NCI-H1105 treated with DMSO at 0.1 percent for 48 hours (cell line): ENCODE data around the gene TMPRSS11A.
A peak's percentile ranks its signal among the peaks of the same experiment; 100 is the strongest.

Experiments used
- DNase-seq: peaks from one replicate; lab custom pipeline; 2025; lab: John Stamatoyannopoulos, UW

TMPRSS11A gene

GRCh38 chr4:67963356-67963755 lies at the start of gene TMPRSS11A:
Gene TMPRSS11A (minus strand): TSS chr4:67963493. CDS start chr4:67963393, 100 bp downstream.
- DNase-seq, result no peak

GRCh38 chr4:68011684-68012083 lies 48.4 kb upstream of the TMPRSS11A start:
- no peak for DNase-seq

- DNase-seq, result no peak
Measured at GRCh38 chr4:68002906-68003305, 39.6 kb upstream of the TMPRSS11A start.

GRCh38 chr4:67996127-67996526 lies 32.8 kb upstream of the TMPRSS11A start:
- DNase-seq, result no peak

- DNase-seq, result no peak
Measured at GRCh38 chr4:67988991-67989390, 25.7 kb upstream of the TMPRSS11A start.

GRCh38 chr4:67983333-67983732 lies 20.0 kb upstream of the TMPRSS11A start:
- no peak for DNase-seq

GRCh38 chr4:67980512-67980911 lies 17.2 kb upstream of the TMPRSS11A start:
- no peak for DNase-seq

- DNase-seq, result no peak
Measured at GRCh38 chr4:67973608-67974007, 10.3 kb upstream of the TMPRSS11A start.

GRCh38 chr4:67954890-67955289 lies 8.4 kb downstream of the TMPRSS11A start:
- no peak for DNase-seq

GRCh38 chr4:67941074-67941473 lies 22.2 kb downstream of the TMPRSS11A start:
- no peak for DNase-seq

GRCh38 chr4:67940506-67940905 lies 22.8 kb downstream of the TMPRSS11A start:
- no peak for DNase-seq

GRCh38 chr4:67939195-67939594 lies 24.1 kb downstream of the TMPRSS11A start:
- DNase-seq, result no peak

GRCh38 chr4:67935888-67936287 lies 27.4 kb downstream of the TMPRSS11A start:
- DNase-seq, result no peak

- peak; percentile 83 for DNase-seq
Measured at GRCh38 chr4:67934628-67935027, 28.7 kb downstream of the TMPRSS11A start.

- no peak for DNase-seq
Measured at GRCh38 chr4:67933755-67934154, 29.5 kb downstream of the TMPRSS11A start.

GRCh38 chr4:67933038-67933437 lies 30.3 kb downstream of the TMPRSS11A start:
- DNase-seq, result no peak

- DNase-seq, result no peak
Measured at GRCh38 chr4:67931256-67931655, 32.0 kb downstream of the TMPRSS11A start.

GRCh38 chr4:67929426-67929825 lies 33.9 kb downstream of the TMPRSS11A start:
- no peak for DNase-seq

- DNase-seq, result no peak
Measured at GRCh38 chr4:67928546-67928945, 34.7 kb downstream of the TMPRSS11A start.

- no peak for DNase-seq
Measured at GRCh38 chr4:67927251-67927650, 36.0 kb downstream of the TMPRSS11A start.

GRCh38 chr4:67926485-67926884 lies 36.8 kb downstream of the TMPRSS11A start:
- DNase-seq, result no peak

- no peak for DNase-seq
Measured at GRCh38 chr4:67922697-67923096, 40.6 kb downstream of the TMPRSS11A start.

GRCh38 chr4:67918428-67918827 lies 44.9 kb downstream of the TMPRSS11A start:
- peak; percentile 2 for DNase-seq

- no peak for DNase-seq
Measured at GRCh38 chr4:67915400-67915966, 47.8 kb downstream of the TMPRSS11A start.

- no peak for DNase-seq
Measured at GRCh38 chr4:67912080-67912479, 51.2 kb downstream of the TMPRSS11A start.
